ENCODE results near the gene CAPN7. TPM values are rescaled to one million over a fixed set of nuclear protein-coding genes. Genes with fewer than 3 reads are reported as not detected.
A peak's percentile ranks its signal among the peaks of the same experiment; 100 is the strongest.

CAPN7 gene
- total and polyA plus RNA-seq, 7 donors = 12.5 to 70.8 (median 52.8) TPM

GRCh38 chr3:15297608-15298350, 91.7 kb downstream of the CAPN7 start:
- peak overlapping the region in 2 of 4 donors; percentile 29 to 69 for H3K27ac ChIP-seq

GRCh38 chr3:15298504-15298903, 92.5 kb downstream of the CAPN7 start:
- no peak for DNase-seq
- intact Hi-C loops (cut with DNase I) = no loop called here
- Histone ChIP-seq H3K27me3 (no peaks in the 10 kb centered on the region), H3K27ac (peak overlapping the region in 3 of 4 donors; percentile 1 to 29 (median 25)), H3K36me3 (peaks cover 0 to 10% (median 0%) of the 10 kb centered on the region in 4 donors), H3K4me1 (peaks cover 0 to 2% (median 1%) of the 10 kb centered on the region in 4 donors), H3K9me3 (no peaks in the 10 kb centered on the region), H3K4me3 (no peak overlapping the region)
- no peak for TF ChIP-seq CTCF (IDR thresholded peaks at IDR 0.05)
- 88 to 89% methylated on average over 3 of the region's 3 CpGs for WGBS, 2 donors

More at GRCh38 chr3:15297608-15298350, 91.7 kb downstream of the CAPN7 start:
- H3K4me3 ChIP-seq = no peak overlapping the region
- 78 to 84% methylated on average over 4 of the region's 4 CpGs for WGBS, 2 donors
- DNase-seq = peak; percentile 39
- TF ChIP-seq CTCF (IDR thresholded peaks at IDR 0.05) (no peak), EP300 (IDR thresholded peaks at IDR 0.05) (no peak), POLR2AphosphoS5 (IDR thresholded peaks at IDR 0.05) (no peak), POLR2A (IDR thresholded peaks at IDR 0.05) (no peak)
- H3K36me3 ChIP-seq = peaks cover 0 to 10% (median 0%) of the 10 kb centered on the region in 4 donors
- H3K27me3 ChIP-seq = no peaks in the 10 kb centered on the region
- intact Hi-C loops (cut with DNase I) = no loop called here
- H3K9me3 ChIP-seq = no peaks in the 10 kb centered on the region
- peaks cover 0 to 9% (median 7%) of the 10 kb centered on the region in 4 donors for H3K4me1 ChIP-seq

- H3K4me3 ChIP-seq = no peak overlapping the region
- H3K27me3 ChIP-seq = no peaks in the 10 kb centered on the region
- no peaks in the 10 kb centered on the region for H3K9me3 ChIP-seq
- peak overlapping the region in 2 of 4 donors; percentile 1 to 25 for H3K27ac ChIP-seq
- DNase-seq = peak; percentile 61
- TF ChIP-seq POLR2A (IDR thresholded peaks at IDR 0.05) (no peak), EP300 (IDR thresholded peaks at IDR 0.05) (no peak), CTCF (IDR thresholded peaks at IDR 0.05) (no peak), POLR2AphosphoS5 (IDR thresholded peaks at IDR 0.05) (no peak)
- 86 to 90% methylated on average over 3 of the region's 3 CpGs for WGBS, 2 donors
- H3K4me1 ChIP-seq = no peaks in the 10 kb centered on the region
- peaks cover 0 to 10% (median 0%) of the 10 kb centered on the region in 4 donors for H3K36me3 ChIP-seq
- intact Hi-C loops (cut with DNase I) = no loop called here
These were observed 93.0 kb downstream of the CAPN7 start for GRCh38 chr3:15299036-15299435.

GRCh38 chr3:15300323-15301078, 94.5 kb downstream of the CAPN7 start:
- Histone ChIP-seq H3K27me3 (no peaks in the 10 kb centered on the region), H3K27ac (peak overlapping the region; percentile 5 to 34 (median 14)), H3K36me3 (peaks cover 0 to 10% (median 0%) of the 10 kb centered on the region in 4 donors), H3K9me3 (no peaks in the 10 kb centered on the region), H3K4me3 (no peak overlapping the region), H3K4me1 (no peaks in the 10 kb centered on the region)
- TF ChIP-seq CTCF (IDR thresholded peaks at IDR 0.05) = no peak
- peak in 1 of 4 donors; percentile 32 for TF ChIP-seq POLR2AphosphoS5 (IDR thresholded peaks at IDR 0.05)
- DNase-seq = peak; percentile 66
- 62 to 72% methylated on average over 8 of the region's 8 CpGs for WGBS, 2 donors
- intact Hi-C loops (cut with DNase I) = no loop called here

Measured in sigmoid colon (tissue), 7 donors.